Measurements from ENCODE around the gene WEE2. TPM values are rescaled to one million over a fixed set of nuclear protein-coding genes. Genes with fewer than 3 reads are reported as not detected.
A peak's percentile ranks its signal among the peaks of the same experiment; 100 is the strongest.

WEE2 gene
- total RNA-seq, 2 experiments from 2014 or later: not detected

- POLR2A ChIA-PET: no interaction called here
- Mint-ChIP-seq H3K36me3 (ENCODE audit: low read depth) (no peaks in the 10 kb centered on the region), H3K9me3 (ENCODE audit: low read depth) (no peaks in the 10 kb centered on the region), H3K27ac (no peak overlapping the region), H3K4me1 (peaks cover 8% of the 10 kb centered on the region), H3K4me3 (no peak overlapping the region), H3K27me3 (no peaks in the 10 kb centered on the region)
- ATAC-seq (no peak), DNase-seq (no peak)
- intact Hi-C loops (cut with DNase I, micrococcal nuclease): no loop called here
- CTCF ChIA-PET: interaction anchor here (1.1 to 3.0 kb wide), 2 partner anchors 11 to 60 kb away, joined by 8 to 10 read pairs; no protein-coding TSS in a partner anchor
Observed at GRCh38 chr7:141715018-141715417, 6.9 kb downstream of the WEE2 start.

- Mint-ChIP-seq H3K27me3 (no peaks in the 10 kb centered on the region), H3K4me3 (no peak overlapping the region), H3K4me1 (peaks cover 8% of the 10 kb centered on the region), H3K36me3 (ENCODE audit: low read depth) (no peaks in the 10 kb centered on the region), H3K9me3 (ENCODE audit: low read depth) (no peaks in the 10 kb centered on the region), H3K27ac (no peak overlapping the region)
- ATAC-seq: no peak
- DNase-seq: no peak
- CTCF ChIA-PET: interaction anchor here (0.8 to 3.0 kb wide), 4 partner anchors 8 to 61 kb away, joined by 3 to 10 read pairs (median 6); partner anchors contain the start of gene WEE2
- POLR2A ChIA-PET: no interaction called here
- intact Hi-C loops (cut with DNase I, micrococcal nuclease): no loop called here
Observed at GRCh38 chr7:141715794-141716689, 7.9 kb downstream of the WEE2 start.

- POLR2A ChIA-PET: no interaction called here
Observed at GRCh38 chr7:141717450-141717849, 9.3 kb downstream of the WEE2 start.

GRCh38 chr7:141722529-141722928, 14.4 kb downstream of the WEE2 start:
- no peak overlapping the region for H3K4me3 Mint-ChIP-seq
- no peaks in the 10 kb centered on the region for H3K4me1 Mint-ChIP-seq
- ATAC-seq (no peak), DNase-seq (no peak)
- H3K9me3 Mint-ChIP-seq (ENCODE audit: low read depth): no peaks in the 10 kb centered on the region
- H3K36me3 Mint-ChIP-seq (ENCODE audit: low read depth): peaks cover 2% of the 10 kb centered on the region
- ChIA-PET POLR2A (no interaction called here), CTCF (interaction anchor here (1.4 kb wide), 1 partner anchor 8 kb away, joined by 4 read pairs; no protein-coding TSS in a partner anchor)
- intact Hi-C loops (cut with DNase I, micrococcal nuclease): no loop called here
- no peak overlapping the region for H3K27ac Mint-ChIP-seq
- H3K27me3 Mint-ChIP-seq: no peaks in the 10 kb centered on the region

More at GRCh38 chr7:141717450-141717849, 9.3 kb downstream of the WEE2 start:
- DNase-seq: no peak
- Mint-ChIP-seq H3K4me3 (no peak overlapping the region), H3K27me3 (no peaks in the 10 kb centered on the region), H3K4me1 (peaks cover 2% of the 10 kb centered on the region), H3K27ac (no peak overlapping the region), H3K9me3 (ENCODE audit: low read depth) (no peaks in the 10 kb centered on the region), H3K36me3 (ENCODE audit: low read depth) (no peaks in the 10 kb centered on the region)
- CTCF ChIA-PET: interaction anchor here (0.6 to 1.0 kb wide), 4 partner anchors 9 to 1264 kb away, joined by 3 to 4 read pairs (median 3); no protein-coding TSS in a partner anchor
- intact Hi-C loops (cut with DNase I, micrococcal nuclease): no loop called here
- no peak for ATAC-seq

GRCh38 chr7:141729020-141729419, 20.9 kb downstream of the WEE2 start:
- intact Hi-C loops (cut with DNase I, micrococcal nuclease): no loop called here
- ChIA-PET POLR2A (no interaction called here), CTCF (interaction anchor here (0.7 to 1.4 kb wide), 2 partner anchors 9 to 20 kb away, joined by 3 to 4 read pairs; partner anchors contain the start of gene SSBP1)
- no peaks in the 10 kb centered on the region for H3K9me3 Mint-ChIP-seq (ENCODE audit: low read depth)
- ATAC-seq (no peak), DNase-seq (no peak)
- no peak overlapping the region for H3K27ac Mint-ChIP-seq
- no peaks in the 10 kb centered on the region for H3K27me3 Mint-ChIP-seq
- H3K4me1 Mint-ChIP-seq: no peaks in the 10 kb centered on the region
- H3K36me3 Mint-ChIP-seq (ENCODE audit: low read depth): peaks cover 2% of the 10 kb centered on the region
- H3K4me3 Mint-ChIP-seq: no peak overlapping the region

- ChIA-PET CTCF (interaction anchor here (0.6 to 1.7 kb wide), 2 partner anchors 9 to 1285 kb away, joined by 3 to 4 read pairs; no protein-coding TSS in a partner anchor), POLR2A (no interaction called here)
- Mint-ChIP-seq H3K9me3 (ENCODE audit: low read depth) (no peaks in the 10 kb centered on the region), H3K4me3 (no peak overlapping the region), H3K36me3 (ENCODE audit: low read depth) (no peaks in the 10 kb centered on the region), H3K4me1 (peaks cover 2% of the 10 kb centered on the region), H3K27me3 (no peaks in the 10 kb centered on the region), H3K27ac (no peak overlapping the region)
- no peak for DNase-seq
- intact Hi-C loops (cut with DNase I, micrococcal nuclease): loop anchor here (5.0 to 10.0 kb wide), 2 partner anchors 49 to 1073 kb away; no protein-coding TSS in a partner anchor
- no peak for ATAC-seq
Observed at GRCh38 chr7:141731476-141732149, 23.5 kb downstream of the WEE2 start.

GRCh38 chr7:141737118-141737835, 29.1 kb downstream of the WEE2 start:
- Mint-ChIP-seq H3K27ac (peak overlapping the region; percentile 97), H3K4me1 (peaks cover 36% of the 10 kb centered on the region), H3K36me3 (ENCODE audit: low read depth) (peaks cover 29% of the 10 kb centered on the region), H3K9me3 (ENCODE audit: low read depth) (no peaks in the 10 kb centered on the region), H3K4me3 (peak overlapping the region; percentile 96), H3K27me3 (no peaks in the 10 kb centered on the region)
- intact Hi-C loops (cut with DNase I, micrococcal nuclease): loop anchor here (2.0 to 10.0 kb wide), 2 partner anchors 812 to 1068 kb away; partner anchors contain the start of gene BRAF (in 1 of the 2)
- ATAC-seq (no peak), DNase-seq (peak; percentile 23)
- ChIA-PET CTCF (interaction anchor here (0.6 to 5.0 kb wide), 25 partner anchors 8 to 1461 kb away, joined by 3 to 48 read pairs (median 4); partner anchors contain the start of genes AGK, DENND11 and WEE2), POLR2A (interaction anchor here (0.6 to 1.3 kb wide), 4 partner anchors 10 to 1076 kb away, joined by 3 to 4 read pairs (median 3); partner anchors contain the start of gene MRPS33)

GRCh38 chr7:141737836-141738591, 29.9 kb downstream of the WEE2 start, which contains the start of gene SSBP1:
Gene SSBP1, plus strand, starts transcription at chr7:141738358. Its CDS starts 809 bp downstream, at chr7:141739167.
- ChIA-PET CTCF (interaction anchor here (0.6 to 5.0 kb wide), 25 partner anchors 8 to 1460 kb away, joined by 3 to 48 read pairs (median 4); partner anchors contain the start of genes AGK, DENND11 and WEE2), POLR2A (interaction anchor here (0.5 to 1.3 kb wide), 6 partner anchors 12 to 1075 kb away, joined by 3 to 4 read pairs (median 3); partner anchors contain the start of gene MRPS33)
- peak; percentile 95 for DNase-seq
- H3K9me3 Mint-ChIP-seq (ENCODE audit: low read depth): no peaks in the 10 kb centered on the region
- intact Hi-C loops (cut with DNase I, micrococcal nuclease): loop anchor here (1.0 to 10.0 kb wide), 11 partner anchors 36 to 1260 kb away; partner anchors contain the start of genes AGK (in 2 of the 2), BRAF (in 1 of the 2), DENND11 (in 1 of the 2) and MRPS33 (in 1 of the 2)
- H3K4me1 Mint-ChIP-seq: peaks cover 40% of the 10 kb centered on the region
- H3K4me3 Mint-ChIP-seq: peak within 1 kb of the TSS; percentile 96
- no peaks in the 10 kb centered on the region for H3K27me3 Mint-ChIP-seq
- peak within 1 kb of the TSS; percentile 97 for H3K27ac Mint-ChIP-seq
- ATAC-seq: peak; percentile 89
- peaks cover 35% of the 10 kb centered on the region for H3K36me3 Mint-ChIP-seq (ENCODE audit: low read depth)

GRCh38 chr7:141738592-141739013, 30.4 kb downstream of the WEE2 start:
- POLR2A ChIA-PET: interaction anchor here (0.8 to 1.3 kb wide), 3 partner anchors 12 to 724 kb away, joined by 3 to 4 read pairs (median 4); partner anchors contain the start of gene MRPS33
- DNase-seq: no peak
- Mint-ChIP-seq H3K27me3 (no peaks in the 10 kb centered on the region), H3K27ac (peak overlapping the region; percentile 97), H3K36me3 (ENCODE audit: low read depth) (peaks cover 41% of the 10 kb centered on the region), H3K9me3 (ENCODE audit: low read depth) (no peaks in the 10 kb centered on the region), H3K4me1 (peaks cover 41% of the 10 kb centered on the region), H3K4me3 (peak overlapping the region; percentile 96)
- CTCF ChIA-PET: interaction anchor here (0.8 to 5.0 kb wide), 15 partner anchors 9 to 726 kb away, joined by 3 to 48 read pairs (median 5); partner anchors contain the start of genes DENND11 and WEE2
- intact Hi-C loops (cut with DNase I, micrococcal nuclease): loop anchor here (1.0 to 10.0 kb wide), 10 partner anchors 36 to 1260 kb away; partner anchors contain the start of genes AGK (in 2 of the 2), DENND11 (in 1 of the 2), MRPS33 (in 1 of the 2) and NDUFB2 (in 1 of the 2)
- no peak for ATAC-seq

All from activated CD4-positive, alpha-beta T cell treated with anti-CD3 and anti-CD28 coated beads for 36 hours (primary cell).